ENCODE results near the gene NDST4.

- no peak for TF ChIP-seq EZH2 (IDR thresholded peaks at IDR 0.05; ENCODE audit: borderline replicate concordance, low read depth, low read length, severe bottlenecking)
- TF ChIP-seq CTCF (IDR thresholded peaks at IDR 0.05; ENCODE audit: borderline replicate concordance, extremely low read depth, low read length, poor library complexity, severe bottlenecking): no peak
These were observed at the start of gene NDST4 for GRCh38 chr4:115113506-115114106.

All from DND-41 (cell line).